Erythroblast (primary cell): ENCODE measurements around the gene FAM124A.

Experiments
- GATA1 ChIP-seq: IDR thresholded peaks from 2 replicates; pipeline ENCODE4 v1.6.1; 2011; ENCODE audit warnings: low read depth, mild to moderate bottlenecking, control low read depth, low read length, moderate library complexity
- POLR2A ChIP-seq: IDR thresholded peaks from 2 replicates; pipeline ENCODE4 v1.6.1; 2011; ENCODE audit warnings: mild to moderate bottlenecking, low read length

DNA sequence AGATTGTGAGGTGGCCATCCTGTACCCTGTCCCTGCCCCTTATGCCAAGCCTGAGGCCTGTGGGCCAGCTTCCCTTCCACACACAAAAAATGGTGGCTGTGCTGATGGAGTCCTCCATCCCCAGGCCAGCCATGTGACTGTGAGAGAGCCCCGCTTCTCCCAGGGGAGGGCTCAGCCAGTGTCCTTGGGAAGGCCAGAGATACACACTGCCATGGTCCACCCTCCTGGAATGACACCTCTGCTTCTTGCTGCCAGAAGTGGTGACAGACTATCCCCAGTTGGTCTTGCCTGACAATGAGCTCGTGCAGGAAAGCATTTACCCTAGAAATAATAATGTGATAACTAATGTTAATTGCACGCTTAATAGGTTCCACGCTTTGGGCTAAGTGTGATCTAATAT, 38.0 kb downstream of the FAM124A start:
- no peak for TF ChIP-seq POLR2A
- no peak for TF ChIP-seq GATA1
